ENCODE measurements around the gene LCN10. TPM values are rescaled to one million over a fixed set of nuclear protein-coding genes. Genes with fewer than 3 reads are reported as not detected.
"Not testable (repeated sequence)": the region's sequence is repeated elsewhere in the genome, so short reads cannot be mapped to it uniquely, and the experiment has no call there.

Gene LCN10
- total and polyA plus RNA-seq, 10 of the 15 experiments (the other 5 are each of a cell fraction or from before 2014, with no cell fraction given), result 0.06 to 1.3 (median 0.21) TPM; not detected in 1

DNA sequence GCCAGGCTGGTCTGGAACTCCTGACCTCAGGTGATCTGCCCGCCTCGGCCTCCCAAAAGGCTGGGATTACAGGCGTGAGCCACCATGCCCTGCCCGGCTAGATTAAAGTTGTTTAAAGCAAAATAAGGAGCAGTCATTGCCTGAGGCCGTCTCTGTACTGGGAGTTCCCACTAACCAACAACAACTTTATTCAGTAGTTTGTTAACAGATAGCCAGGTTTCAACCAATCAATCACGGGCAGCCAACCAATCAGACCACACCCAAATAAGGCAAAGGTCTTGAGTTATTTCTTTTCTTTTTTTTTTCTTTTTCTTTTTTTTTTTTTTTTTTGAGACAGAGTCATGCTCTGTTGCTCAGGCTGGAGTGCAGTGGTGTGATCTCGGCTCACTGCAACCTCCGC, 38.0 kb downstream of the LCN10 start:
- SMC1A ChIA-PET (ENCODE audit: uncharacterized antibody, unreplicated experiment); H3K9ac ChIP-seq (ENCODE audit: control insufficient read depth, insufficient read depth, low read length); DNase-seq (ENCODE audit: low read depth, low spot score); ATAC-seq; H3K27me3 ChIP-seq (replicated peaks in 1 of 2; ENCODE audit: control insufficient read depth in 2 of 2, insufficient read depth in 2 of 2, low read length in 1 of 2); RAD21 ChIA-PET (ENCODE audit: unreplicated experiment); H3K36me3 ChIP-seq (ENCODE audit: control insufficient read depth in 2 of 2, insufficient read depth in 2 of 2, low read length in 1 of 2); H3K79me2 ChIP-seq (ENCODE audit: control insufficient read depth, insufficient read depth, low read length); H2AFZ ChIP-seq (ENCODE audit: control insufficient read depth, low read depth, low read length); H3K27ac ChIP-seq (ENCODE audit: control insufficient read depth, insufficient read depth); BruUV-seq (replicated peaks); H3K9me3 ChIP-seq (replicated peaks; ENCODE audit: control insufficient read depth, insufficient read depth, low read length); intact Hi-C loops (cut with micrococcal nuclease; ENCODE audit: unreplicated experiment); H3K4me2 ChIP-seq (ENCODE audit: control insufficient read depth, insufficient read depth); in situ Hi-C loops (cut with MboI); H3K4me3 ChIP-seq; POLR2A ChIA-PET; FAIRE-seq; H4K20me1 ChIP-seq (ENCODE audit: control insufficient read depth, insufficient read depth): not testable (repeated sequence)
- peaks cover 20% of the 10 kb centered on the region for H3K4me1 ChIP-seq (ENCODE audit: control insufficient read depth, insufficient read depth, low read length)
- CTCF ChIA-PET, result interaction anchor here (0.9 kb wide), 1 partner anchor 53 kb away, joined by 4 read pairs; the partner anchor contains the start of gene LCN8
- TF ChIP-seq, protein P1, sequence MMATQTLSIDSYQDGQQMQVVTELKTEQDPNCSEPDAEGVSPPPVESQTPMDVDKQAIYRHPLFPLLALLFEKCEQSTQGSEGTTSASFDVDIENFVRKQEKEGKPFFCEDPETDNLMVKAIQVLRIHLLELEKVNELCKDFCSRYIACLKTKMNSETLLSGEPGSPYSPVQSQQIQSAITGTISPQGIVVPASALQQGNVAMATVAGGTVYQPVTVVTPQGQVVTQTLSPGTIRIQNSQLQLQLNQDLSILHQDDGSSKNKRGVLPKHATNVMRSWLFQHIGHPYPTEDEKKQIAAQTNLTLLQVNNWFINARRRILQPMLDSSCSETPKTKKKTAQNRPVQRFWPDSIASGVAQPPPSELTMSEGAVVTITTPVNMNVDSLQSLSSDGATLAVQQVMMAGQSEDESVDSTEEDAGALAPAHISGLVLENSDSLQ (IDR thresholded peaks at IDR 0.05), result peak; percentile 60
- 55% methylated on average over 8 of the region's 8 CpGs for WGBS (ENCODE audit: insufficient coverage, insufficient replicate concordance, low lambda C conversion rate, missing lambda C conversion rate)

DNA sequence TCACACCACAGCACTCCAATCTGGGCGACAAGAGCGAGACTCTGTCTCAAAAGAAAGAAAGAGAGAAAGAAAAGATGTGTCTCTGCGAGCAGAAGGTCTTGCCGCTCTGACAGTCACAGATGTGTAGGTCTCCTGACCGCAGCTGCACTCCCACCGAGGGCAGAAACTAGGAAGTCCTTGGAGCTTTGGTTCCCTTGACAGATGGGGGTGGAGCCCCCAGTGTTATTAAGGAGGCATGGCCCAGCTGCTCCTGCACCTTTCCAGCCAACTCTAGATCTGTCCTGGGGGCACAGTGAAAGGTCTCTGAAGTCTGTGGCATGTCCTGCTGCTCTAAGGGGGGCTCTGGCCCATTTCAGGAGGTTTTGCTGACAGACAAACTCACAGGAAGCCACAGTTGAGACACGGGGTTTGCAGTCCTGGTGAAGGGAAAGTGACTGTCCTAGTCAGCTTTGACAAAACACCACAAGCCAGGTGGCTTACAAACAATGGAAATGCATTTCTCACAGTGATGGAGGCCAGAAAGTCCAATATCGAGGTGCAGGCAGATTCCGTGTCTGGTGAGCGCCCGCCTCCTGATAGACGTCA, 39.4 kb downstream of the LCN10 start:
- BruUV-seq (replicated peaks), result no TSS peak
- ChIA-PET CTCF (interaction anchor here (0.8 to 3.5 kb wide), 3 partner anchors 17 to 38 kb away, joined by 3 to 16 read pairs (median 3); no protein-coding TSS in a partner anchor), RAD21 (ENCODE audit: unreplicated experiment) (no interaction called here), POLR2A (no interaction called here), SMC1A (ENCODE audit: uncharacterized antibody, unreplicated experiment) (interaction anchor here (1.0 kb wide), 1 partner anchor 23 kb away, joined by 4 read pairs; no protein-coding TSS in a partner anchor)
- no peaks in the 10 kb centered on the region; a peak in 2 of 4 replicates for H3K27me3 ChIP-seq (replicated peaks in 1 of 2; ENCODE audit: control insufficient read depth in 2 of 2, insufficient read depth in 2 of 2, low read length in 1 of 2)
- ATAC-seq (no peak), DNase-seq (ENCODE audit: low read depth, low spot score) (no peak), FAIRE-seq (no peak)
- H3K9me3 ChIP-seq (replicated peaks; ENCODE audit: control insufficient read depth, insufficient read depth, low read length), result no peaks in the 10 kb centered on the region
- no peak overlapping the region for H3K4me3 ChIP-seq
- no peak overlapping the region for H3K4me2 ChIP-seq (ENCODE audit: control insufficient read depth, insufficient read depth)
- H3K27ac ChIP-seq (ENCODE audit: control insufficient read depth, insufficient read depth), result no peak overlapping the region
- in situ Hi-C loops (cut with MboI), result no loop called here
- H3K9ac ChIP-seq (ENCODE audit: control insufficient read depth, insufficient read depth, low read length), result no peak overlapping the region
- H2AFZ ChIP-seq (ENCODE audit: control insufficient read depth, low read depth, low read length), result no peak overlapping the region; the same call in 1 of the 2 replicates
- intact Hi-C loops (cut with micrococcal nuclease; ENCODE audit: unreplicated experiment), result no loop called here
- H3K4me1 ChIP-seq (ENCODE audit: control insufficient read depth, insufficient read depth, low read length), result peaks cover 20% of the 10 kb centered on the region
- H3K36me3 ChIP-seq (ENCODE audit: control insufficient read depth in 2 of 2, insufficient read depth in 2 of 2, low read length in 1 of 2), result no peaks in the 10 kb centered on the region
- WGBS (ENCODE audit: insufficient coverage, insufficient replicate concordance, low lambda C conversion rate, missing lambda C conversion rate), result 39% methylated on average over 12 of the region's 12 CpGs
- H3K79me2 ChIP-seq (ENCODE audit: control insufficient read depth, insufficient read depth, low read length), result no peaks in the 10 kb centered on the region
- H4K20me1 ChIP-seq (ENCODE audit: control insufficient read depth, insufficient read depth), result no peaks in the 10 kb centered on the region
- TF ChIP-seq CEBPB (IDR thresholded peaks at IDR 0.05; ENCODE audit: borderline replicate concordance in 1 of 2, low read depth in 2 of 2, low read length in 2 of 2) (no peak), RUNX3 (IDR thresholded peaks at IDR 0.05; ENCODE audit: low read length) (peak; percentile 51), STAT1 (conservative IDR thresholded peaks at IDR 0.05) (no peak), TARDBP (IDR thresholded peaks at IDR 0.05; ENCODE audit: borderline replicate concordance) (no peak), DPF2 (IDR thresholded peaks at IDR 0.05) (no peak), SMAD5 (IDR thresholded peaks at IDR 0.05; ENCODE audit: low read depth) (no peak), SPI1 (IDR thresholded peaks at IDR 0.05; ENCODE audit: borderline replicate concordance, insufficient read depth, low read depth, low read length) (peak; percentile 6; the same call in 1 of the 2 replicates), POLR2A (IDR thresholded peaks at IDR 0.05; ENCODE audit: low read depth, low read length) (no peak), PML (IDR thresholded peaks at IDR 0.05; ENCODE audit: low read length) (no peak), TAF1 (IDR thresholded peaks at IDR 0.05; ENCODE audit: borderline replicate concordance, low read depth, low read length) (no peak), KDM1A (IDR thresholded peaks at IDR 0.05; ENCODE audit: borderline replicate concordance) (no peak)
- TF ChIP-seq, protein P2, sequence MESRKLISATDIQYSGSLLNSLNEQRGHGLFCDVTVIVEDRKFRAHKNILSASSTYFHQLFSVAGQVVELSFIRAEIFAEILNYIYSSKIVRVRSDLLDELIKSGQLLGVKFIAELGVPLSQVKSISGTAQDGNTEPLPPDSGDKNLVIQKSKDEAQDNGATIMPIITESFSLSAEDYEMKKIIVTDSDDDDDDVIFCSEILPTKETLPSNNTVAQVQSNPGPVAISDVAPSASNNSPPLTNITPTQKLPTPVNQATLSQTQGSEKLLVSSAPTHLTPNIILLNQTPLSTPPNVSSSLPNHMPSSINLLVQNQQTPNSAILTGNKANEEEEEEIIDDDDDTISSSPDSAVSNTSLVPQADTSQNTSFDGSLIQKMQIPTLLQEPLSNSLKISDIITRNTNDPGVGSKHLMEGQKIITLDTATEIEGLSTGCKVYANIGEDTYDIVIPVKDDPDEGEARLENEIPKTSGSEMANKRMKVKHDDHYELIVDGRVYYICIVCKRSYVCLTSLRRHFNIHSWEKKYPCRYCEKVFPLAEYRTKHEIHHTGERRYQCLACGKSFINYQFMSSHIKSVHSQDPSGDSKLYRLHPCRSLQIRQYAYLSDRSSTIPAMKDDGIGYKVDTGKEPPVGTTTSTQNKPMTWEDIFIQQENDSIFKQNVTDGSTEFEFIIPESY (IDR thresholded peaks at IDR 0.05), result no peak

All from GM12878 (cell line).